GM19043 (cell line): ENCODE results near the gene FAM9C.

Source experiments
- ATAC-seq: cut with Tn5 transposase; IDR thresholded peaks from one replicate; pipeline ENCODE4 v1.9.1; 2021; ENCODE audit warnings: low read depth; ENCODE audit not compliant: unreplicated experiment

Gene FAM9C

DNA sequence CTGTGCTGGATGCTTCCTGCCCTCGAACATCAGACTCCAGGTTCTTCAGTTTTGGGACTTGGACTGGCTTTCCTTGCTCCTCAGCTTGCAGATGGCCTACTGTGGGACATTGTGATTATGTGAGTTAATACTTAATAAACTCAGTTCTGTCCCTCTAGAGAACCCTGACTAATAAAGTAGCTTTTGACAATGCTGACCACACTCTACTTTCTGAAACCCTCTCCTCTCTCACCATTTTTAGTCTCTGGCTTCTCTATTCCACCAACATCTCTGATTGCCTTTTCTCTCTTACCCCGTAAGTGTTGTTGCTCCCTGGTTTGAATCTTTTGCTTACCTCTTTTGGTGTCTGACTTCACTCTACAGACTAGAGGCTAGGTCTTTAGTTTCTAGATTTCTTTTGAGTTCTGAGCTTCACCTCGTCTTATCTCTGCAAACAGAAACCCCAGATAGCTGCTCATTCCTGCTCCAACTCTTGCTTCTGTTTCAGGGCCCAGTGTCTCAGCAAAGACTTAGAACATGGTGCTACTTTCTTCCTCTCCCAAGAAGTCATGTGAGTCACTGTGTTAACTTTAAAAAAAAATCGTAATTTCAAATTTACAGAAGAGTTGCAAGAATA is 58.1 kb downstream of the FAM9C start:
- no peak for ATAC-seq
